GM13977 (cell line): Measurements from ENCODE around the gene MKRN1.
"Not testable (repeated sequence)": the region's sequence is repeated elsewhere in the genome, so short reads cannot be mapped to it uniquely, and the experiment has no call there.

Experiments
- DNase-seq: peaks from one replicate; pipeline ENCODE4 v3.0.0; 2012; ENCODE audit warnings: low spot score
- CTCF ChIP-seq: IDR thresholded peaks from 2 replicates; pipeline ENCODE4 v1.5.1; 2012; ENCODE audit warnings: mild to moderate bottlenecking, control low read depth; ENCODE audit not compliant: insufficient read depth; ENCODE audit errors: extremely low read depth, missing control alignments
- in situ Hi-C: fragments of 300-500 bp; cut with MboI; formaldehyde crosslinking; loops from one replicate; pipeline ENCODE4 v1.12.0; 2022; ENCODE audit warnings: low sequenced_read_pairs, low pct_unique_long_range_greater_than_20kb, mixed read lengths, inconsistent platforms; ENCODE audit not compliant: unreplicated experiment

The MKRN1 gene

GRCh38 chr7:140518370-140519006, 39.2 kb upstream of the MKRN1 start:
- no peak for DNase-seq
- in situ Hi-C loops: loop anchor here (25.0 kb wide), 1 partner anchor 469 kb away; no protein-coding TSS in a partner anchor

GRCh38 chr7:140517546-140518369, 38.5 kb upstream of the MKRN1 start:
- TF ChIP-seq CTCF: peak; percentile 82
- in situ Hi-C loops: loop anchor here (25.0 kb wide), 1 partner anchor 470 kb away; no protein-coding TSS in a partner anchor
- DNase-seq: peak; percentile 80

More at GRCh38 chr7:140518370-140519006, 39.2 kb upstream of the MKRN1 start:
- no peak for TF ChIP-seq CTCF

- DNase-seq: no peak
- TF ChIP-seq CTCF: no peak
- in situ Hi-C loops: loop anchor here (25.0 kb wide), 1 partner anchor 475 kb away; no protein-coding TSS in a partner anchor
Observed at GRCh38 chr7:140512317-140513000, 33.2 kb upstream of the MKRN1 start.

GRCh38 chr7:140509789-140510188, 30.5 kb upstream of the MKRN1 start:
- no peak for TF ChIP-seq CTCF
- in situ Hi-C loops: loop anchor here (25.0 kb wide), 1 partner anchor 478 kb away; no protein-coding TSS in a partner anchor
- DNase-seq: no peak

- DNase-seq: not testable (repeated sequence)
- in situ Hi-C loops: loop anchor here (25.0 kb wide), 1 partner anchor 480 kb away; no protein-coding TSS in a partner anchor
Observed at GRCh38 chr7:140507556-140507955, 28.3 kb upstream of the MKRN1 start.

GRCh38 chr7:140506788-140507464, 27.6 kb upstream of the MKRN1 start:
- DNase-seq: no peak
- no peak for TF ChIP-seq CTCF
- in situ Hi-C loops: loop anchor here (25.0 kb wide), 1 partner anchor 480 kb away; no protein-coding TSS in a partner anchor
